Thoracic aorta (tissue), 2 donors: ENCODE results near the gene CSF3. TPM values are rescaled to one million over a fixed set of nuclear protein-coding genes. Genes with fewer than 3 reads are reported as not detected.

Source experiments
- ATAC-seq: fragments of 150-250 bp; one replicate; pipeline ENCODE4 v1.8.0; 2017; ENCODE audit warnings: low read depth; ENCODE audit not compliant: insufficient number of reproducible peaks, low FRiP score
- DNase-seq: peaks from one replicate; pipeline ENCODE4 v3.0.0-alpha.2; 2020; ENCODE audit warnings: low spot score
- H3K27ac ChIP-seq, 2 donors: fragments of 200-600 bp; sonication (generic); 1 replicate in 1 of 2; 2 replicates in 1 of 2; pipeline ENCODE4 v1.5.1; 2016; ENCODE audit warnings: mild to moderate bottlenecking in 2 of 2, moderate library complexity in 2 of 2
- H3K27me3 ChIP-seq: fragments of 200-600 bp; sonication (generic); replicated peaks from 2 replicates; pipeline ENCODE4 v1.6.0; 2016; ENCODE audit warnings: mild to moderate bottlenecking; ENCODE audit not compliant: insufficient read depth
- H3K36me3 ChIP-seq: fragments of 200-600 bp; sonication (generic); one replicate; pipeline ENCODE4 v1.5.1; 2016
- H3K4me1 ChIP-seq, 2 donors: fragments of 200-600 bp; sonication (generic); 1 replicate in 1 of 2; 2 replicates in 1 of 2; pipeline versions ENCODE4 v1.5.1 to v1.6.0; 2016; ENCODE audit warnings: low read depth in 2 of 2, mild to moderate bottlenecking in 1 of 2; ENCODE audit not compliant: control insufficient read depth in 1 of 2
- H3K4me3 ChIP-seq: fragments of 200-600 bp; sonication (generic); 2 replicates; pipeline ENCODE4 v1.5.1; 2016; ENCODE audit warnings: mild to moderate bottlenecking
- H3K9me3 ChIP-seq: fragments of 200-600 bp; sonication (generic); 2 replicates; pipeline ENCODE4 v1.5.1; 2016
- total RNA-seq, 2 donors: library from RNA; depleted of rRNA; stranded (reverse); fragments of >200 nt; gene quantifications; one replicate each; pipeline versions ENCODE4 v1.1.0 to v1.2.3, GENCODE V29; 2016
- TF ChIP-seq, protein P1 (sequence below): fragments of 200-600 bp; sonication (generic); IDR thresholded peaks from one replicate; pipeline ENCODE4 v1.5.1; 2019; ENCODE audit warnings: antibody characterized with exemption

The CSF3 gene
- total RNA-seq, 2 donors from 2014 or later, result 43.2 TPM; not detected in 1

DNA sequence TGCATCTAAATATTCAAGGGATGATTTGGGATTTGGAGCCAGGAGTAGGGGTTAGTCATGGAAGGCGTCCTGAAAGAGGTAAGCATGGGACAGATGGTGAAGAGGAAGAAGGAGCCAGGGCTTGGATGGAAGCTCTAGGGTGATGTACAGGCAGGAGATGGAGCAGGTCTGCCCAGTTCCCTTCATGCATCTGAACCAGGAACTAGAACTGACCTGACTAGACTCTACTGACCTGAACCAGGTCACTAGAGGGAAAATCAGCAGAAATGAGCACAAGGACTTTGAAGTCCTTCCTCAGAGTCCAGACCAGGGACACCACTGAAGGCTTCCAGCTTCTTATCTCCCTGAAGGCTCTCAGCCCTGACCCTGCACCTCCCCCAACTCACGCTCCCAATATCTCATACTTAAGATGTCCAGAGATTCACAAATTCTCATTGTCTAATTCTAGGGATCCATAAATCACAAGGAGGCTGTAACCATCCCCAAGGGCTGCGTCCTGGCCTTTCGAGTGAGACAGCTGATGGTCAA lies 44.1 kb upstream of the CSF3 start:
- no peak overlapping the region for H3K27ac ChIP-seq
- H3K4me1 ChIP-seq, result no peaks in the 10 kb centered on the region
- H3K36me3 ChIP-seq, result no peaks in the 10 kb centered on the region
- DNase-seq, result no peak
- TF ChIP-seq, protein P1, sequence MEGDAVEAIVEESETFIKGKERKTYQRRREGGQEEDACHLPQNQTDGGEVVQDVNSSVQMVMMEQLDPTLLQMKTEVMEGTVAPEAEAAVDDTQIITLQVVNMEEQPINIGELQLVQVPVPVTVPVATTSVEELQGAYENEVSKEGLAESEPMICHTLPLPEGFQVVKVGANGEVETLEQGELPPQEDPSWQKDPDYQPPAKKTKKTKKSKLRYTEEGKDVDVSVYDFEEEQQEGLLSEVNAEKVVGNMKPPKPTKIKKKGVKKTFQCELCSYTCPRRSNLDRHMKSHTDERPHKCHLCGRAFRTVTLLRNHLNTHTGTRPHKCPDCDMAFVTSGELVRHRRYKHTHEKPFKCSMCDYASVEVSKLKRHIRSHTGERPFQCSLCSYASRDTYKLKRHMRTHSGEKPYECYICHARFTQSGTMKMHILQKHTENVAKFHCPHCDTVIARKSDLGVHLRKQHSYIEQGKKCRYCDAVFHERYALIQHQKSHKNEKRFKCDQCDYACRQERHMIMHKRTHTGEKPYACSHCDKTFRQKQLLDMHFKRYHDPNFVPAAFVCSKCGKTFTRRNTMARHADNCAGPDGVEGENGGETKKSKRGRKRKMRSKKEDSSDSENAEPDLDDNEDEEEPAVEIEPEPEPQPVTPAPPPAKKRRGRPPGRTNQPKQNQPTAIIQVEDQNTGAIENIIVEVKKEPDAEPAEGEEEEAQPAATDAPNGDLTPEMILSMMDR, result no peak
- ATAC-seq, result no peak
- H3K27me3 ChIP-seq, result no peaks in the 10 kb centered on the region
- H3K9me3 ChIP-seq, result no peaks in the 10 kb centered on the region
- H3K4me3 ChIP-seq, result no peak overlapping the region

DNA sequence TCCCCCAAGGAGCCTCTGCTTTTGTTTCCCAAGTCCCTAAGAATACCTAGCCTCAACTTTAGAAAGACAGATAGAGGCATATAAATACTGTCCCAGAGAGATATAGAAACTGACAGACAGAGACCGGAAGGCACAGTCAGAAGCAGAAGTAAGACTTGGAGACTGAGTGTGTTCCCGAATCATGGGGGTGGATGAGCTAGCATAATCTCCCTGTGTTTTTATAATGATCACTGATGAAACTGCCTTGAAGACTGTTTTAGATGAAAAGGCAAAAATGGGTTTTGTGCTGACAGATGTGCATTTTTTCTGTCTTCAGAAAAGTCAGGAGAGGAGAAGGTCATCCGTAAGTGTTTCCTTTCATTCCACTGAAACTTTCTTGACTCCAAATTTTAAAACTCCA lies 43.0 kb upstream of the CSF3 start:
- Histone ChIP-seq H3K4me3 (no peak overlapping the region), H3K9me3 (no peaks in the 10 kb centered on the region), H3K27me3 (no peaks in the 10 kb centered on the region), H3K27ac (no peak overlapping the region), H3K36me3 (no peaks in the 10 kb centered on the region), H3K4me1 (no peaks in the 10 kb centered on the region)
- ATAC-seq (no peak), DNase-seq (no peak)
- TF ChIP-seq, protein P1, result no peak

GRCh38 chr17:39973496-39973895 lies 41.7 kb upstream of the CSF3 start:
- Histone ChIP-seq H3K9me3 (no peaks in the 10 kb centered on the region), H3K4me1 (no peaks in the 10 kb centered on the region), H3K4me3 (no peak overlapping the region), H3K36me3 (no peaks in the 10 kb centered on the region), H3K27ac (no peak overlapping the region), H3K27me3 (no peaks in the 10 kb centered on the region)
- TF ChIP-seq, protein P1, result no peak
- no peak for ATAC-seq
- no peak for DNase-seq

GRCh38 chr17:39974433-39974832 lies 40.8 kb upstream of the CSF3 start:
- ATAC-seq, result no peak
- Histone ChIP-seq H3K4me1 (peaks cover 4% of the 10 kb centered on the region in 2 donors), H3K36me3 (no peaks in the 10 kb centered on the region), H3K4me3 (no peak overlapping the region), H3K27me3 (no peaks in the 10 kb centered on the region), H3K9me3 (no peaks in the 10 kb centered on the region), H3K27ac (no peak overlapping the region)
- no peak for DNase-seq
- TF ChIP-seq, protein P1, result no peak

- Histone ChIP-seq H3K4me3 (no peak overlapping the region), H3K4me1 (peaks cover 4 to 11% of the 10 kb centered on the region in 2 donors), H3K9me3 (no peaks in the 10 kb centered on the region), H3K36me3 (no peaks in the 10 kb centered on the region), H3K27ac (no peak overlapping the region), H3K27me3 (no peaks in the 10 kb centered on the region)
- no peak for ATAC-seq
- TF ChIP-seq, protein P1, result no peak
- DNase-seq, result no peak
Observed at GRCh38 chr17:39975801-39976200, 39.4 kb upstream of the CSF3 start.
